ENCODE data around the gene MAP3K7. TPM values are rescaled to one million over a fixed set of nuclear protein-coding genes. Genes with fewer than 3 reads are reported as not detected.

The MAP3K7 gene
- total and polyA plus RNA-seq, 2 of the 4 experiments (the other 2 are of a cell fraction) = 26.5 to 29.9 TPM

- TF ChIP-seq RFX5 (IDR thresholded peaks at IDR 0.05; ENCODE audit: low read depth, low read length) (no peak), RCOR1 (IDR thresholded peaks at IDR 0.05; ENCODE audit: insufficient replicate concordance, low read length) (no peak), NFE2L2 (IDR thresholded peaks at IDR 0.05; ENCODE audit: low read depth, low read length) (no peak), BHLHE40 (IDR thresholded peaks at IDR 0.05; ENCODE audit: low read depth, low read length) (no peak), ELK1 (IDR thresholded peaks at IDR 0.05; ENCODE audit: borderline replicate concordance, low read depth, low read length) (no peak)
Measured at GRCh38 chr6:90478278-90478677, 108.6 kb downstream of the MAP3K7 start (continued).

DNA sequence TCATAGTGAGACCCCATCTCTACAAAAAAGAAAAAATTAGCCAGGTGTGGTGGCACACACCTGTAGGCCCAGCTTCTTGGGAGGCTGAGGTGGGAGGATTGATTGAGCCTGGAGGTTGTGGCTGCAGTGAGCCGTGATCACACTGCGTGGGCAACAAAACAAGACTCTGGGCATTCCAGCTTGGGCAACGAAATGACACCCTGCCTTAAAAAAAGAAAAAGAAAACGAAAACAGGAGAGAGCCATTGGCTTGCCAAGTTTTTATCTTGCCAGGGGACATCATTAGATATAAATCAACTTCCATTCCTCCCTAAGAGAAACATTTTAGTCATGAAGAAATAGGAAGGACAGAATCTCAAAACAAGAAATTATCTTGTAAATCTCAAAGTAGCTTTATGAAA, 109.5 kb downstream of the MAP3K7 start:
- H3K14ac ChIP-seq (replicated peaks; ENCODE audit: low read depth, low read length) = no peak overlapping the region
- no peak overlapping the region for H2BK20ac ChIP-seq (ENCODE audit: low read depth, low read length)
- H3K18ac ChIP-seq (ENCODE audit: low read depth, low read length) = no peak overlapping the region
- H3K23ac ChIP-seq (ENCODE audit: low read depth, low read length) = no peak overlapping the region
- no peaks in the 10 kb centered on the region for H3K36me3 ChIP-seq (ENCODE audit: control insufficient read depth, insufficient read depth, low read length)
- H2BK15ac ChIP-seq (ENCODE audit: low read depth, low read length) = no peak overlapping the region
- no peak overlapping the region for H4K8ac ChIP-seq (ENCODE audit: low read depth in 2 of 2, low read length in 2 of 2)
- no peaks in the 10 kb centered on the region for H4K20me1 ChIP-seq (ENCODE audit: insufficient read depth, low read length)
- H4K91ac ChIP-seq (ENCODE audit: insufficient read depth, low read depth, low read length) = no peak overlapping the region
- no peak overlapping the region for H4K5ac ChIP-seq (ENCODE audit: low read depth, low read length)
- intact Hi-C loops (cut with micrococcal nuclease) (loop anchor here (5.0 kb wide), 1 partner anchor 380 kb away; no protein-coding TSS in a partner anchor), in situ Hi-C loops (cut with MboI; ENCODE audit: low sequenced_read_pairs) (loop anchor here (5.0 kb wide), 1 partner anchor 535 kb away; no protein-coding TSS in a partner anchor), dilution Hi-C loops (cut with HindIII; ENCODE audit: low sequenced_read_pairs, unreplicated experiment) (no loop called here)
- DNase-seq (no peak), ATAC-seq (ENCODE audit: low read depth) (no peak)
- no peaks in the 10 kb centered on the region; the same call in 1 of the 2 replicates for H3K4me1 ChIP-seq (ENCODE audit: control insufficient read depth, insufficient read depth, low read length)
- CTCF ChIA-PET = interaction anchor here (1.5 kb wide), 1 partner anchor 537 kb away, joined by 5 read pairs; no protein-coding TSS in a partner anchor
- H2AK5ac ChIP-seq (ENCODE audit: low read depth, low read length) = no peak overlapping the region
- no CpG with 5 or more reads among the region's 4 CpGs for WGBS, 2 experiments (ENCODE audit: extremely low coverage in 2 of 2, insufficient read length in 1 of 2)
- no peak overlapping the region for H2AK9ac ChIP-seq (replicated peaks; ENCODE audit: low read depth, low read length, poor library complexity)
- no peak overlapping the region for H3K27ac ChIP-seq (ENCODE audit: insufficient read depth, low read length)
- no TSS peak for BruUV-seq (replicated peaks)
- no peaks in the 10 kb centered on the region for H3K9me3 ChIP-seq (ENCODE audit: control insufficient read depth, insufficient read depth, low read length)
- H3K9me1 ChIP-seq (ENCODE audit: insufficient read depth, low read length) = no peaks in the 10 kb centered on the region; the same call in 1 of the 2 replicates
- POLR2A ChIA-PET (ENCODE audit: unreplicated experiment) = no interaction called here
- no peak overlapping the region for H2BK120ac ChIP-seq (ENCODE audit: low read depth, low read length)
- no peak overlapping the region for H2AFZ ChIP-seq (replicated peaks; ENCODE audit: low read length, poor library complexity)
- H2BK5ac ChIP-seq (ENCODE audit: low read depth, low read length, poor library complexity, severe bottlenecking) = no peak overlapping the region
- H3K4ac ChIP-seq (ENCODE audit: low read depth, low read length) = no peak overlapping the region
- no peaks in the 10 kb centered on the region for H3K79me1 ChIP-seq (ENCODE audit: low read depth in 1 of 2, low read length in 2 of 2)
- no peak overlapping the region for H3K56ac ChIP-seq (ENCODE audit: extremely low read depth, insufficient read depth, low read length)
- H3K4me3 ChIP-seq (ENCODE audit: insufficient read depth, low read depth, low read length) = no peak overlapping the region
- no peak overlapping the region for H3K9ac ChIP-seq (ENCODE audit: low read depth, low read length)
- peaks cover 6% of the 10 kb centered on the region for H3K27me3 ChIP-seq (ENCODE audit: control insufficient read depth, insufficient read depth, low read length)
- no peak overlapping the region for H3K4me2 ChIP-seq (ENCODE audit: low read depth, low read length)
- TF ChIP-seq RCOR1 (IDR thresholded peaks at IDR 0.05; ENCODE audit: insufficient replicate concordance, low read length) = no peak
- TF ChIP-seq BHLHE40 (IDR thresholded peaks at IDR 0.05; ENCODE audit: low read depth, low read length) = no peak
- TF ChIP-seq MXI1 (IDR thresholded peaks at IDR 0.05; ENCODE audit: borderline replicate concordance, low read depth, low read length) = no peak
- no peak for TF ChIP-seq CTCF (conservative IDR thresholded peaks at IDR 0.05; ENCODE audit: low read depth, low read length)
- no peak for TF ChIP-seq CHD1 (IDR thresholded peaks at IDR 0.05; ENCODE audit: low read depth, low read length)
- no peak for TF ChIP-seq ELK1 (IDR thresholded peaks at IDR 0.05; ENCODE audit: borderline replicate concordance, low read depth, low read length)
- TF ChIP-seq NFE2L2 (IDR thresholded peaks at IDR 0.05; ENCODE audit: low read depth, low read length) = no peak
- TF ChIP-seq SMC3 (IDR thresholded peaks at IDR 0.05; ENCODE audit: low read depth, low read length) = no peak
- no peak for TF ChIP-seq MAFK (IDR thresholded peaks at IDR 0.05; ENCODE audit: low read depth, low read length)
